ENCODE data around the gene EPB41L1.

EPB41L1 gene

GRCh38 chr20:36264426-36265246, 110.1 kb downstream of the EPB41L1 start:
- TF ChIP-seq FOXP2 (optimal IDR thresholded peaks at IDR 0.05; ENCODE audit: borderline replicate concordance, extremely low read depth, extremely low read length, insufficient read depth), result no peak
- TF ChIP-seq, protein P1, sequence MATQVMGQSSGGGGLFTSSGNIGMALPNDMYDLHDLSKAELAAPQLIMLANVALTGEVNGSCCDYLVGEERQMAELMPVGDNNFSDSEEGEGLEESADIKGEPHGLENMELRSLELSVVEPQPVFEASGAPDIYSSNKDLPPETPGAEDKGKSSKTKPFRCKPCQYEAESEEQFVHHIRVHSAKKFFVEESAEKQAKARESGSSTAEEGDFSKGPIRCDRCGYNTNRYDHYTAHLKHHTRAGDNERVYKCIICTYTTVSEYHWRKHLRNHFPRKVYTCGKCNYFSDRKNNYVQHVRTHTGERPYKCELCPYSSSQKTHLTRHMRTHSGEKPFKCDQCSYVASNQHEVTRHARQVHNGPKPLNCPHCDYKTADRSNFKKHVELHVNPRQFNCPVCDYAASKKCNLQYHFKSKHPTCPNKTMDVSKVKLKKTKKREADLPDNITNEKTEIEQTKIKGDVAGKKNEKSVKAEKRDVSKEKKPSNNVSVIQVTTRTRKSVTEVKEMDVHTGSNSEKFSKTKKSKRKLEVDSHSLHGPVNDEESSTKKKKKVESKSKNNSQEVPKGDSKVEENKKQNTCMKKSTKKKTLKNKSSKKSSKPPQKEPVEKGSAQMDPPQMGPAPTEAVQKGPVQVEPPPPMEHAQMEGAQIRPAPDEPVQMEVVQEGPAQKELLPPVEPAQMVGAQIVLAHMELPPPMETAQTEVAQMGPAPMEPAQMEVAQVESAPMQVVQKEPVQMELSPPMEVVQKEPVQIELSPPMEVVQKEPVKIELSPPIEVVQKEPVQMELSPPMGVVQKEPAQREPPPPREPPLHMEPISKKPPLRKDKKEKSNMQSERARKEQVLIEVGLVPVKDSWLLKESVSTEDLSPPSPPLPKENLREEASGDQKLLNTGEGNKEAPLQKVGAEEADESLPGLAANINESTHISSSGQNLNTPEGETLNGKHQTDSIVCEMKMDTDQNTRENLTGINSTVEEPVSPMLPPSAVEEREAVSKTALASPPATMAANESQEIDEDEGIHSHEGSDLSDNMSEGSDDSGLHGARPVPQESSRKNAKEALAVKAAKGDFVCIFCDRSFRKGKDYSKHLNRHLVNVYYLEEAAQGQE (IDR thresholded peaks at IDR 0.05; ENCODE audit: insufficient read depth in 1 of 2, low read depth in 2 of 2, low read length in 2 of 2), result no peak
- no peak for TF ChIP-seq POLR2AphosphoS5 (IDR thresholded peaks at IDR 0.05; ENCODE audit: low read depth, low read length)
- TF ChIP-seq TAF1 (IDR thresholded peaks at IDR 0.05; ENCODE audit: borderline replicate concordance, insufficient read depth, low read length), result no peak
- no peak for TF ChIP-seq SIN3A (IDR thresholded peaks at IDR 0.05; ENCODE audit: borderline replicate concordance, insufficient read depth, low read length)

- TF ChIP-seq POLR2AphosphoS5 (IDR thresholded peaks at IDR 0.05; ENCODE audit: low read depth, low read length) (no peak), SIN3A (IDR thresholded peaks at IDR 0.05; ENCODE audit: borderline replicate concordance, insufficient read depth, low read length) (no peak), TAF1 (IDR thresholded peaks at IDR 0.05; ENCODE audit: borderline replicate concordance, insufficient read depth, low read length) (no peak), FOXP2 (optimal IDR thresholded peaks at IDR 0.05; ENCODE audit: borderline replicate concordance, extremely low read depth, extremely low read length, insufficient read depth) (no peak)
- TF ChIP-seq, protein P1 (IDR thresholded peaks at IDR 0.05; ENCODE audit: insufficient read depth in 1 of 2, low read depth in 2 of 2, low read length in 2 of 2), result no peak
Measured at GRCh38 chr20:36266189-36266588, 111.6 kb downstream of the EPB41L1 start.

DNA sequence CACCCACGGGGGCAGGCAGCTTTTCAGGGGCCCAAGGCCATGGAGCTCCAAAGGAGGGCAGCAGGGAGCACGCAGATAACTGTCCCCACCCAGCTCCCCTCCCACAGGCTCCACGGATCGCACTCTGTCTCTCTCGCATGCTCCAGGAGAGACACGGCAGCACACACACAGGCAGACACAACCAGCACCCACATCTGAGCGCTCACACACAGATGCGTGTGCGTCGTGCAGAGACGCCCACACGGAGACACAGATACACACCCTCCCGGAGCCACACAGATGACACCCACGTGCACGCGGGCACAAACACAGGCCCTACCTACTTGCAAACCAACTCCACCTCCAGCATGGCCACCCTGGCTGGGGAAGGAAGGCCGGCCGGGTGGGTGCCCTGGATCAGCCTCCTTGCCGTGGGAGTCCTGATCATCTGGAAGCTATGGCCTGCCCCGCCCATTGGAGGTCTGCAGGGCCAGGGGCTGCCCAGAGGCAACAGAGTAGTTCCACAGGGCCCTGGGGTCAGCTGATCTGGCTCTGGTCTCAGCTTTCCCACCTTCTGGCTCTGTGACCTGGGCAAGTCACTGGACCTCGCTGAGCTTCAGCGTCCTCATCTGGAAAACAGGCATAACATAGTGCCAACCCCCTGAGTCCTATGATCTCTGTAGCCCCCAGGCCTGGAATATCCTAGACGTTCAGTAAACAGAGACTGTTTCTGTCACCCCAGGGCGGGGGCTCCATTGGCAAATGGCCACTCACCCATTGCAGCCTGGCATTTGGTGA, 113.3 kb downstream of the EPB41L1 start:
- TF ChIP-seq POLR2AphosphoS5 (IDR thresholded peaks at IDR 0.05; ENCODE audit: low read depth, low read length) (no peak), SIN3A (IDR thresholded peaks at IDR 0.05; ENCODE audit: borderline replicate concordance, insufficient read depth, low read length) (no peak), TAF1 (IDR thresholded peaks at IDR 0.05; ENCODE audit: borderline replicate concordance, insufficient read depth, low read length) (no peak), FOXP2 (optimal IDR thresholded peaks at IDR 0.05; ENCODE audit: borderline replicate concordance, extremely low read depth, extremely low read length, insufficient read depth) (no peak)
- TF ChIP-seq, protein P1 (IDR thresholded peaks at IDR 0.05; ENCODE audit: insufficient read depth in 1 of 2, low read depth in 2 of 2, low read length in 2 of 2), result no peak

GRCh38 chr20:36268440-36269342, 114.2 kb downstream of the EPB41L1 start:
- TF ChIP-seq SIN3A (IDR thresholded peaks at IDR 0.05; ENCODE audit: borderline replicate concordance, insufficient read depth, low read length), result no peak
- TF ChIP-seq, protein P1 (IDR thresholded peaks at IDR 0.05; ENCODE audit: insufficient read depth in 1 of 2, low read depth in 2 of 2, low read length in 2 of 2), result no peak
- no peak for TF ChIP-seq FOXP2 (optimal IDR thresholded peaks at IDR 0.05; ENCODE audit: borderline replicate concordance, extremely low read depth, extremely low read length, insufficient read depth)
- TF ChIP-seq TAF1 (IDR thresholded peaks at IDR 0.05; ENCODE audit: borderline replicate concordance, insufficient read depth, low read length), result no peak
- TF ChIP-seq POLR2AphosphoS5 (IDR thresholded peaks at IDR 0.05; ENCODE audit: low read depth, low read length), result no peak

All from PFSK-1 (cell line).